Activated CD8-positive, alpha-beta memory T cell treated with anti-CD3 and anti-CD28 coated beads for 1 hour (primary cell): ENCODE results near the gene RAB4B.
A peak's percentile ranks its signal among the peaks of the same experiment; 100 is the strongest.
"Not testable (repeated sequence)": the region's sequence is repeated elsewhere in the genome, so short reads cannot be mapped to it uniquely, and the experiment has no call there.

Experiments
- DNase-seq, 2 donors: peaks; one replicate each; pipeline ENCODE4 v3.0.0-alpha.2; 2020; ENCODE audit warnings: low read depth in 1 of 2; ENCODE audit errors: extremely low read depth in 1 of 2

RAB4B gene

DNA sequence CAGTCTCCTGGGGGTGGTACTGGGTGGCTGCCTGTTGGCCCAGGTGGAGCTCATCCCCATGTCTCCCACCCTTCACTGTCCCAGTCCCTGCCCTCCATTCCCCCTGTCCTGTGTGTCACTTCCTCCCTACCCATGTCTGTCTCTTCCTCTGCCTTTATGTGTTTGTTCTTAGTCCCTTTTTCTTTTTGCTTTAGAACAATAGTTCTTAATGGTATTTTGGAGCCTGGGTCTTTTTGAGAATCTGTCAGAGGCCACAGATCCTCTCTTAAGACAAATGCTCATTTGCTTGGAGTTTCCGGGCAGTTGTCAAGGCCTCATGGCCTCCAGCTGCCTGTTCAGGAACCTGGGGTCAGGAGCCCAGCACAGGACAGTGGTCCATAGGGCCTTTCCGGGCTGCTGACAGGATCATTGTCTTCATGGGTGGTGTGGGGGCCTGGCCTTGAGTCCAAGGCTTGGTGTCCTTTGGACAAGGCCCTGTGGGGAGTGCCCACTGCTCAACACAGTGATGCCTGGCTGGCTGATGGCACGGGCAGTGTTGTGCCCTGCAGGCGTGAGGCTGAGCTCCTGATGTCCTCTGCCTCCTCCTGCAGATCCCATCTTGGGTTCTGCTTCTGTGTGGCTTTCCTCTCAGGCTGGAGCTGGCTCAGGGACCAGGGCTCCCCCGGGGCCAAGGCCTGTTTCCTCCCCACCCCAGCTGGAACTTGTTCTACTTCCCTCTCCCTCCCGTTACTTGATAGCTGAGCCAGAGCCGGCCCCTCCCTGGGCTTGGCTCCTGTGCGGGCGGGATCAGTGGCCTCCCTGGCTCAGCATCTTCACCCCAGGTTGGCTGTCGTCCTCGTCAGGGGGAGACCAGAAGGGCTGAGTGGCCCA is 24.5 kb downstream of the RAB4B start:
- no peak for DNase-seq

DNA sequence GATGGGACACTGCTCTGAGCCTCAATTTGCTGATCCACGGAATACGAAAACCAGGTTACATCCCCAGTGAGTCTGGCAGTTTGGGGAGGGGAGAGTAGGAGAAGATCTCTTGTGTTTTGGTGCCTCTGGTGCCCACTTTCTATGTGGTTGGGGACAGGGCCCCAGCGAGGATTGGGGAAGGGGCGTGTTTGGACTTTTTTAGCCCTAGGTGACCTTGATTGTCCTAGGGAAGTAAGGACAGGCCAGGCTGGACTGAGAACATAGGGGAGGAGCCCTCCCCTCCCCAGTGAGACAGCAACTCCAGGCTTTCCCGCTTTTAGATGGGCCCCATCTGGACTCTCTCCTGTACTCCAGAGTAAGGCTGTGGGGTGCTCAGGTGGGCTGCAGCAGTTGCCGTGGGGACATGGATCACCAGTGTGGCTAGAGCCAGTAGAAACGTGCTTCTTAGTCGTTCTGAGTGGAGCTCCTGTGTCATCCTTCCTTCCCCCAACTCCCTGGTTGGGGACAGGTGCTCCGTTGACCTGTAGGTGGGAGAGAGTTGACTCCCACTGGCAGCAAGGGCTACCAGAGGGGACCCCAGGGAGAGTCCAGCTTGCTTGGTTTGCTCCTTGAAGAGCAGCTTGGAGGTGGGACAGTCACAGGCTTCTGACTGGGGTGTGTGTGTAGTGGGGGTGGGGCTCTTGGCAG is 25.3 kb downstream of the RAB4B start:
- no peak for DNase-seq

DNA sequence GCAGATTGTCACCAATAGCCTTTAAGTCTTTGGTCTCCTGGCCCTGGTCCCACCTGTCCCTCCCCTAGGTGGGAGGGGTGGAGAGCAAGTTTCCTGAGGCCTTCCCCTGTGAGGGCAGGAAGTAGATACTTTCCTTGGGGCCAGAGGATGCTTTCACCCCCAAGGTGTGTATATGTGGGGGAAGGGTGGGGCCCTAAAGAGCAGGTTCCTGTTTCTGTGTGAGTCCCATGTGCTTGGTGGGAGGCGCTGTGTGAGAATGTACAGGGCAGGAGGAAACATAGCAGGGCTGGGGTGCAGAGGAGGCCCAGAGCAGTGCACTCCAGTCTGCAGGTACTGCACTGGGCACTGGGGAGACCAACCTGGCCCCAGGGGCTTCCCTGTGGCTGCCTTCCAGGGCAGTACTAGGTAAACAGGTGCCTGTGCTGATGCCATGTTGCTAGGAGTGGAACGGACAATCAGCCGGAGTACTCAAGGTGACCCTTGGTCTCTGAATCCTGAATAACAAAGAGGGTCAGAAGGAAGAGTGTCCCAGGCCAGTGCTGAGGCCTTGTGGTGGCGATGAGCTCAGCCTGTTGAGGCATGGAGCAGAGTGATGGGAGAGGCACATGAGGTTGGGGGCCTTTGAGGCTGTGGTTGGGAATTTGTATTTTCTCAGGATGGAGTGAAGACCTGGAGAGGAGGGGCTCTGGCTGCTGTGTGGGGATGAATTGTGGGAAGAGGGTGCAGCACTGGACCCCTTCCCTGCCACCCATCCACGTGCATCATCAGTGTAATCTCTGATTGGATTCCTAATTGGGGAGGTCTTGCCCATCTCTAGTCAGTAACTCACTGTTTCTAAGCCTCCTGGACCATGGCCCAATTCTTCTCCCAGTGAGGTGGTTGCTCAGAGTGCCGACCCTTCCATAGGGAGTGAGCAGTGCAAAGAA is 26.1 kb downstream of the RAB4B start:
- DNase-seq, result peak in 1 of 2 donors; percentile 30

DNA sequence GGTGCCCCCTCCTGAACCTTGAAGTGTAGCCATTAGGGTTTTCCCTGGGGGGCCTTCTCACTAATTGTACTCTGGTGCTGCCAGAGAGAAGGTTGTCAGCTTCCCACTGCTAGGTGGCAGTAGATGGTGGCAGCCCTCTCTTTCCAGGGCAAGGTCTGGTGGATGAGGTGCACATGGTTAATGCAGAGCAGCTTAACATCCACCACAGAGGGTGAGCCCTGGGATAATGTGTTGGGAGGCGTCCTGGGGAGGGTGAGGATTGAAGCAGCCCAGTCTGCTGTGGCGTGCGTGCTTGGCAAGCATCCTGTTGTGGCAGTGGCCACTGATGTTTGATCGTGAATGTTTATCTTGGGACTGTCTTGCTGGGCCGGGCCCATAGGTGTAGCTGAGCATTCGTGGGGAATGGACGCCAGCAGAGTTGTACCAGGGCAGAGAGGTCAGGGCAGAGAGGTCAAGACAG is 26.8 kb downstream of the RAB4B start:
- no peak for DNase-seq

DNA sequence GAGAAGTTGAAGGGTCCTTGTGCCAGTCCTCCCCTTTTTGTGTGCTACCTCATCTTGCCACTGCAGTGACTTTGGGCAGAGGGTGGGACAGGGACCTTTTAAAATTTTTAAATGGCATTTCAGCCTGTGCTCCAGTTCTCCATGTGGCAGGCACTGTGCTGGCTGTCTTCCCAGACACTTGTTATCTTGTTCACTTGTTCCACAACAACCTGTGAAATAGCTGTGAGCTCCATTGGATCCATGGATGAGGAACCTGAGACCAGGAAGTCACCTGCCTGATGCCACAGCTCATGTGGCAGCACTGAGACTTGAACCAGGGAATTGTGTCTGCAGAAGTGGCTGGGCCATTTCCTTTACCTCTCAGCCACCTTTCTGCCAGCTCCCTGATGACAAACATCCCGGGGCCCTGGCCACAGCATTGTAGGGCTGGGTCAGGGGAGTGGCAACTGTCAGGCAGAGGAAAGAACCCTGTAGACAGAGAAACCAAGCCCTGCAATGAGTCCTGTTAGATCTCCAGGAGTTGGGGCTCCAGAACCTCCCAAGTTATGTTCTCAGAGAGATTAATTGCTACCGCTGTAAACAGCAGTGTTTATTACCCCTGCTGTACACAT is 27.3 kb downstream of the RAB4B start:
- DNase-seq, result no peak

DNA sequence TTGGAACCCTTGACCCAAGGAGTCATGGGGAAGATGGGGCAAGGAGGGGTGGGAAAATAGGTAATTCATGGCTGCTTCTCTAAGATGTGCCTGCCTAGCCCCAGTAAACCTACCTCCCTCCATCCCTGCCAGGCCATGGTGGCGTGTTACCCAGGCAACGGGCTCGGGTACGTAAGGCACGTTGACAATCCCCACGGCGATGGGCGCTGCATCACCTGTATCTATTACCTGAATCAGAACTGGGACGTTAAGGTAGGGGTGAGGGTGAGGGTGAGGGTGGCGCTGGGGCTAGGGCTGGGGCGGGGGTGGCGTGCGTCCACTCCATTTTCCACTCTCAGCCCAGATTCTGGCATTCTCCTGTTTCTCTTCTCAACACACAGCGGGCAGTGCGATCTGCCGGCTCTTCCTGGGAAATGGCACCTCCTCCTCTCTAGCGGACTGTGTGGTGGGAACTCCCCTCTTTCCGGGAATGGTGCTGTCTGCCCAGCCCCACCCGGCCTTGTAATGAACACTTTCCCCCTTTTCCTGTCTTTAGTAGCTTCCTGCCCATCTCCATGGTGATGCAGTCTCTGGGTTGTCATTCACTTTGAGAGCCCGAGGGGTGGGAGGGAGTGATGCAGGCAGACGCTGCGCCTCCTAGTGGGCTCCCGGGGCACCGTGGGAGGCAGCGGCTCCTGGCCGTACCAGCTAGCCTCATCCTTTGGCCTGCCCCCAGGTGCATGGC is 28.5 kb downstream of the RAB4B start:
- DNase-seq, result peak; percentile 53 to 60

DNA sequence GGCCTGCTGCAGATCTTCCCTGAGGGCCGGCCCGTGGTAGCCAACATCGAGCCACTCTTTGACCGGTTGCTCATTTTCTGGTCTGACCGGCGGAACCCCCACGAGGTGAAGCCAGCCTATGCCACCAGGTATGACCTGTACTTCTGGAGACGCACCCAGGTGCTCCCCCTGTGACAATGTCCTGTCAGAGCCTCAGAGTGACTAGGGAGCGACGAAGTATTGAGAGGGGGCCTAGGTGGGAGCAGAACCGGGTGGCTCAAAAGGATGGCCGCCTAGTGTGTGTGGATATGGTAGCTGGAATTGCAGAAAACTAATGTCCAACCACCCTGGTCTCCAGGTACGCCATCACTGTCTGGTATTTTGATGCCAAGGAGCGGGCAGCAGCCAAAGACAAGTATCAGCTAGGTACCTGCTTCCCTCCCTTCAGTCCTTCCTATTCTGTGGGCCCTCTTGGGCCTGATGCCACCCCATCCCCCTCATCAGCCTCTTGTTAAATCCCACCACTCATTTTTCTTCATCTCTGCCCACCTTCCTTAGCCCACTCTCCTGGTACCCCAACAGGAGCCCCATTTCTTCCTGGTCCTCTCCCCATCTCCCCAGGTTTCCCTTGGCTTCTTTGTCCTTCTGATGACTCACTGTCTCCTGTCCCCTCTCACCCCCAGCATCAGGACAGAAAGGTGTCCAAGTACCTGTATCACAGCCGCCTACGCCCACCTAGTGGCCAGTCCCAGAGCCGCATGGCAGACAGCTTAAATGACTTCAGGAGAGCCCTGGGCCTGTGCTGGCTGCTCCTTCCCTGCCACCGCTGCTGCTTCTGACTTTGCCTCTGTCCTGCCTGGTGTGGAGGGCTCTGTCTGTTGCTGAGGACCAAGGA is 29.3 kb downstream of the RAB4B start:
- DNase-seq, result no peak

DNA sequence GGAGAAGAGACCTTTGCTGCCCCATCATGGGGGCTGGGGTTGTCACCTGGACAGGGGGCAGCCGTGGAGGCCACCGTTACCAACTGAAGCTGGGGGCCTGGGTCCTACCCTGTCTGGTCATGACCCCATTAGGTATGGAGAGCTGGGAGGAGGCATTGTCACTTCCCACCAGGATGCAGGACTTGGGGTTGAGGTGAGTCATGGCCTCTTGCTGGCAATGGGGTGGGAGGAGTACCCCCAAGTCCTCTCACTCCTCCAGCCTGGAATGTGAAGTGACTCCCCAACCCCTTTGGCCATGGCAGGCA is 29.9 kb downstream of the RAB4B start:
- no peak for DNase-seq

DNA sequence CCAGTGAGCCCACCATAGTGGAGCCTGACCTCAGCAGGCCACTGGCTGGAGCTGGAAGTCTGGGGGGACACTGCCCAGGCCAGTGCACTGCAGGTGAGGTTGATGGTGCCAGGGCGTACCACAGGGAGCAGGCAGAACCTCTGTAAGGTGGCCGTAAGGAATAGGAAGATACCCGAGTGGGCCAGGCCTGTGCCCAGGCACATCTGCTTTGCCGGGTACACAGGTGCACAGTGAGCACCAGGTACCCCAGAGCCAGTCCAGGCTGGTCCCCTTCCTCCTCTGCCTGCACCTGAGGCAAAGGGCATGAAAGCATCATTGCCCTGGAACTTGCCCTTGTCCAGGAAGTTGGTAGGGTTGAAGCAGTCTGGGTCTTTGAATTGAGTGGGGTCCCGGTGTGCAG is 30.4 kb downstream of the RAB4B start:
- no peak for DNase-seq

DNA sequence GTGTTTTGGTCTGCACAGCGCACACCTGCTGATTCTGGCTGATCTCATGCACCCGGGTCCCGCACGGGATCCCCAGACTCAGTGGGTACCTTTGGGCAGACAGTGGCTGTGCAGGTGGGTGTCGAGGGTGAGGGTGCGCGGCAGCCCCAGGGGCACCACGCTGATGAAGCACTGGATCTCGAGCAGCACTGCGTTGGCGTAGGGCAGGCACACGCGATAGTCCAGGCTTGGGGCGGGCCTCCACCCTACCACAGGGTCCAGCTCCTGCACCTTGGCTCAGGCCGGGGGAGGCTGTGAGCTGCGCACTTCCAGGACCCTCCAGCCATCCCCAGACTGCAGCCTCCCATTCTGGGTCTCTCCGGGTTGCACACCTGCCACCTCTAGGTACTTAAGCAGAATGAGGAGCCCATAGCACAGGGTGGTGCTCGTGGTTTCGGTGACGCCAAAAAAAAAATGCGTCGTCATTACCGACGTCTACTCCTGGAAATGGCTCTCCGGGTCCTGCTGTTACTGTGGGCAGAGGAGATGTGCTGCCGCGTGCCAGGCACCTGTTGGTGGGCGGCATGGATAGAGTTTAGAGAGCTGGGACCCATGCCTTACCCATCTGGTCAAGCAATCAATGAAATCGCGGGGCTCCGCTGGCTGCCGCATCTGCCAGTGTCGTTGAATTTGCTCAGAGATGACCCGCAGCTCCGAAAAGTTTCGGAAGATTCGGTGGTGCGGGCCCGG is 31.5 kb downstream of the RAB4B start:
- DNase-seq, result no peak

DNA sequence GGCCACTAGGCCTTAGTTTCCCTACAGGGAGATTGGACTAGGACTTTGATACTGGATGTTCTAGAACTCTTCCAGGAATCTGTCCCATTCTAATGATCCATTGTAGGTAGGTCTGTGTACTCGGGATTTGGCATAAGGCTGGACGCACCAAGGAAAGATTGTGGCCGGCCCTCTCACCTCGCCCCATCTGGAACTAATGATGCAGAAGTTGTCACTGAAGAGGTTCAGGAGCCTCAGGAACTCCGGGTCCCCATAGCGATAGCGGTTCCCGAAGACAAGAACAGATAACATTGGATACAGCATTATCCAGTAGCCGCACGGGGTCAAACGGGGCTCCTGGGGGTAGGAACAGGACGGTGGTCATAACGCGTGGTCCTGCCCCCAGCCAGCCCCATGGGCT is 32.1 kb downstream of the RAB4B start:
- no peak for DNase-seq

DNA sequence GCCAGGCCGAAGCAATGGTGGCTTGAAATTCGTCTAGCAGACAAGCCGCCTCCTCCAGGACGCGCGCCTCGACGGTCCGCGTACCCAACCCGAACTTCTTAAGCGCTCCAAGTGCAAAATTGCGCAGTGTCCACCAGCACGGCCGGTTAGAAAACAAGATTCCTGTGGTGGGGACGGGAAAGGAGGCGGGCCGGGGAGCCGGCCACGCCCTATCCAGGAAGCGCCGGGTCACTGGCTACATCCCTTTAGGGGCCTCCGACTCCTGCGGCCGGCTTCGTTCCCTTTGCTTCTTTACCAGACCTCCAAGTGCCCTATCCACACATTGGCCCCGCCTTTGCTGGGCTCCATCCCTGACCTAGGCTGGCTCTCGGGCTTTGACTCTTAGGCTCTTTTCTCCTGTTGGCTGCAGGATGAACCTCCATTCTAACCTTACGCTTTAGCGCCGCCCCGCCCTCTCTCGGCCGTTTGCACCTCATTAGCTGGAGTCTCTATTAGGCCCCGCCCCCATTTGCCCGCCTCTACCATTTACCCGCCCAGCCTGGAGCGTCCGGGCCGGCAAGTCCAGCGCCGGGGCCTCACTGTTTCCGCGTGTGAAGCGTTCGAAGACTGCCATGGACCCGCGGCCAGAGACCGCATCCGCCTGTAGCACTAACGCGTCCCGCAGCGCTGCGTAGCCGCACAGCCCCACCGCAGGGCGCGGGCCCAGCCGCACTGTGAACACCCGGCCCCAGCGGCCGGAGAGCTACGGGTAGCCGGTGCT is 32.8 kb downstream of the RAB4B start:
- not testable (repeated sequence) for DNase-seq

DNA sequence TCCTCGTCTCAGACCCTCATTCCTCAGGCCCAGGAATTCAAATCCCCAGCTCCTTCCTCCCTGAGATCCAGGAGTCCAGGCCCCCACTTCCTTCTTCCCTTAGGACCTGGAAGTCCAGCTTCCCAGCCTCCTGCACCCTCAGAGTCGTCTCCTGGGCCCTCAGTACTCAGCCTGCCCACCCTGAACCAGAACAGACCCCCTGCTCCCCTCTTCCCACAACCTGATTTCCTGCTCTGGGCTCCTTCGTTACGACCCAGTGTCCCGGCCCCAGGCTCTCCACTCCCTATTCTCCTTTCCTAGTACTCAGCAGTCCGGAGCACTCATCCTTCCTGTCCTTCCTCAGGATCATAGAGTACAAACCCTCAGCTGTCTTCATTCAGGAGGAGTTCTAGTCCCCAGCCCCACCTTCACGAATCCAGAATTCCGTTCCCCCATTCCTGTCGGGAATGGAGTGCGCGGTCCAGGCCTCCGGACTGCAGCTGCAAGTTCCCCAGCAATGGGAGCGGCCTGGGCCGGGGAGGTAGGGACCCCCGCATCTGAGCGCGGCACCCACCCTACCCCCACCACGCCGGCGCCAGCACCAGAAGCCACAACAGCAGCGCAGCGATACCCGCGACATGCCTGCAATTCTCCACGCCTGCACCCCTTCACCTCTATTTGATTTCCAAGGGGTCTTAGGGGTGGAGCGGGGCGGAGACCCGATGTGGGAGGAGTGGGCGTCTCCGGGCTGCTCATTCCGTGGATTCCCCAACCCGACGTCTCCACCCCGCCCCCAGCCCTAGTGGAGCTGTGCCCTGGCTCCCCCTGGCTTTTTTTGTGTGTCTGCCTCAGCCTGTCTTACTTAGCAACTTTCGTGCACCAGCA is 33.7 kb downstream of the RAB4B start:
- no peak for DNase-seq

DNA sequence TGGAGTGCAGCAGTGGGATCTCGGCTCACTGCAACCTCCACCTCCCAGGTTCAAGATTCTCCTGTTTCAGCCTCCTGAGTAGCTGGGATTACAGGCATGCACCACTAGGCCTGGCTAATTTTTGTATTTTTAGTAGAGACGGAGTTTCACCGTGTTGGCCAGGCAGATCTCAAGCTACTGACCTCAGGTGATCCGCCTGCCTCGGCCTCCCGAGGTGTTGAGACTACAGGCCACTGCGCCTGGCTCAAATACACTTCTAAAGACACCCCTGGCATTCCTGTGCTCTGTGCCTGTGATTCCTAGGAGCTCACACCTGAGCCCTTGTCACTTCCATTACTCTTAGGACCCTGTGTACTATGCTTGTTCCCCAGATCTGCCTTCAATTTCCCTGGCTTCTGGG is 34.5 kb downstream of the RAB4B start:
- DNase-seq, result not testable (repeated sequence)

DNA sequence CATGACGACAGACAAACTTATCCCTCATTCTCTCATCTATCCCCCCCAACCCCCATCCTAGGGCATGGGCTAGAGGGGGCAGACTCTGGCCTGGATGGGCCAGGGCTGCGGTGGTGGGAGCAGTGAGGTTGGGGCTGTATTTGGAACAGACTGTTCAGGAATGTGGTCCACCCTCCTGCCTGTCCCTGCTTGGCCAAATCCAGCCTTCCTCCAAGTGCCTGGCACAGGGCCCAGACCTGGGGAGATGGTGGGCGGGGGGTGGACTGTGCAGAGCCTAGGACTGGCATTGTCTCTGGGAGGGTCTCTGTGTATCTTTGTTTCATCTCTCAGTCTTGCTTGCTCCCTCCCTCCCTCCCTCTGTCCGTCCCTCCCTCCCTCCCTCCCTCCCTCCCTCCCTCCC is 35.1 kb downstream of the RAB4B start:
- DNase-seq, result no peak

DNA sequence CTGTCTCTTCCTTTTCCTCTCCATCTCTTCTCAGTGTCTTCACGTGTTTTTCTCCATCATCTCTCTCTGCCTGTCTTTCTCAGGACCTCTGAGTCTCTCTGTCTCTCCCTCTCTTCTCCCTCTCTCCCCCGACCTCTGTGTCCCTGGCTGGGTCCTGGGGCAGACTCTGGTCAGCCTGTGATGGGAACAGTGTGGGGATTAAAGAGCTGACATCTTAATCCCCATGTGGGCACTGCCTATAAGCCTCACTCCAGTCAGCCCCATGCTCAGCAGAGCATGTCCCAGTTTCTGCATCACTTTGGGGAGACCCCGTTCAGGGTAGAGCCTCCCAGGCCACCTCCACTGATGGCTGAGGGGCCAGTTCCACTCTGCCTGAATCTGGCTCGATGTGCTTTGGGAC is 37.2 kb downstream of the RAB4B start:
- DNase-seq, result no peak
